Glomerular endothelial cell (primary cell): ENCODE results near the gene HOXA13. TPM values are rescaled to one million over a fixed set of nuclear protein-coding genes. Genes with fewer than 3 reads are reported as not detected.

ENCODE experiments used
- DNase-seq: peaks from one replicate; pipeline ENCODE4 v3.0.0-alpha.2; 2011; ENCODE audit warnings: low read depth, low spot score; ENCODE audit errors: extremely low read depth
- total RNA-seq: library from RNA; depleted of rRNA; stranded (reverse); fragments of >200 nt; gene quantifications from 2 replicates; pipeline ENCODE4 v1.2.3, GENCODE V29; 2015

HOXA13 gene
- total RNA-seq, 1 donor from 2014 or later = not detected

DNA sequence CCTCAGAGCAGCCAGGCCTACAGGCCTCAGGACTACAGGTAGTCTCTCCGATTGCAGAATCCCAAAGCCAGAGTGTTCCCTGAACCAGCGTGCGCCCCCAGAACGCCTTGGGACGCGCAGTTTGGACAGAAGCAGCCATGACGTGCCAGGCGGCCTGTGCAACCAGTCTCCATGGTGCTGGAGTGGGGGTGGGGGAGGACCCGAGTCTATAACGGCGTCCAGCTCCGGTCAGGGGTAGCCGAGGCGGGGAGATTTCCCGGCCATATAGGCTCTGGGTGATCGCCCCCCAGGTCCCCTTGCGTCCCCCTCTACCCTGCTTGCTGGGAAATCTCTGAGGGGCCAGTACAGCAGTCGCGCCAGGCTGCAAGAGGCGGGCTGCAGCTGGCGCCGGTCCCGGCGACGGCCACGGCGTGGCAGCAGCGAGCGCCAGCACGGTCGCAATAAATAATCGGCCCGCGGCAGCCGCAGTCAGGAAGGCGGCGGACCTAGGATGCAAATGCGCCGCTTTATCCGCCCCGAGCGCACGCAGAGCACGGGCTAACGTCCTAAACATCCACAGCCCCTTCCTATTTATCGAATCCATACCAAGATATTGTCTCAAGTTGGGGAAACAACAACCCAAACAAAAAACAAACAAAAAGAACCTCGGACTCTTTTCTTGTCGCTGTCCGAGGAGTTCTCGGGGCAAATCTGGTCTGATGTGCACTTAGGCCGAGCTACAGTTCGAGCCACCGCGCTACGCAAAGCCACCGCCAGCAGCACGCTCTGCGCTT is 49.1 kb downstream of the HOXA13 start:
- no peak for DNase-seq

DNA sequence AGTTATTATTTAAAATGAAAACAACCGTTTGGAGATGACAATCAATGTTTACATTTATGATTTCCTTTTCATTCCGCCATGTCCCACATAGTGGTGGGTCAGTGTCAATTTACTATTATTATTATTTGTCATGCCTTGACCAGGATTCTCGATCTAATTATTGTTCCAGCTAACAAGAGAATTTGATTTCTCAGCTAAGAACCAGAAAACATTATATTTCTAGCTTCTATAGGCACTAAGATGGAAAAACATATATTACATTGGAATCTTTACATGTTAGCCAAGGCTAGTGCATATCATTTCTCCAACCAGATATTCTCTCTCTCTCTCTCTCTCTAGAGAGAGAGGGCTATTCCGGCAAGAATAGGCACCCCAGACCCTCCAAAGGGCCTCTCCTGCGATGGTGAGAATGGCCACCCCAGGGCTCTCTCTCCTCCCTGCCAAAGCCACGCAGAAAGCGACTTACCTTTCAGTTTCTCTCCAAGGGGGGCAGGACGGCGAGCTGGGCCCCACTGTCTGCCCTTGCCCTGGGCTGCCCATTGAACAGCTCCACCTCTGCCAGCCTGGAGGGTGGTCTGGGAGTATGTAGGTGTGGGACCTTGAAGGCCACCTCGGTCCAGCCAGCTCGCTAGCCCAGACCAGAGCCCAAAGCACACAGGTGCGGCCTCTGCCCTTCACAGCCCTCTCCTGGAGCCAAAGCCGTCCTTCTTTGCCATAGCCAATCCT is 49.9 kb downstream of the HOXA13 start:
- DNase-seq = no peak

DNA sequence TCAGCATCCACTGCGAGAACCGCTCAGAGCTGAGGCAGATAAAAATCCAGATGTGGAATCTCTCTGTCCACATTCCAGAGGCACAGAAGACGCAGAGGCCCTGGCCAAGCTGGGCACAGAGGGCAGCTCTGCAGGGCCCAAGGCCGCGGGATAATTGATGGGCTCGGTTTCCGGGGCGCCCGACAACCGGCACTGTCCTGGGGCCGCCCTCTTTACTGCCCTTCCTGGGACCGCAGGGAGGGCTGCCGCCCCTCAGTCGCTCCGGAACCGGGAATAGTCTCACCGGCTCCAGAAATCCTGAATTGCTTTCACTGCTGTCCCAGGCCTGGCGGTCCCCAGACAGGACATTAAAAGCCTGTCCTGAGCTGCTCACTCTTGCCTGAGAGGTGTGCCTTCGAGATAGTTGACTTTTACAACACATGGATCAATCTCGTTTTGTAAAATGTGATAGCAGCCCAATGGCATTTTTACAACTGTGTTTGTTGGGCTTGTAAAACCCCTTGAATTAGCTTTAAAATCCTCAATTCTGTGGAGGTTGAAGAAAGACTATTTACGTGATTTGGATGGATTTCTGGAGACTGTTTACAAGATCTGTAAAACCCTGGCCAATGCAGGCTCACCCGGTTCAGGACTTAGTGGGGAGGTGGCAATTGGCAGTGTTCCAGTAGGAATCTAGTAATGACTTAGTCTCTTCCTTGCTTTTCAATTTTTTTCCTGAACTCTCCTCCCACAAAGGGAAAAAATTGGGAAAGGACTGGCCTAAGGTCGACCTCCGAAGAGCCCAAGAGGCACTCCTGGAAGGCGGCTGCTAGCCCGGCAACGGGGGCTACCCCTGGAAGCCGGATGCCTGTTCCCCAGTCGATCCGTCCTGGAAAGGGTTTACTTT is 50.9 kb downstream of the HOXA13 start:
- DNase-seq = no peak

DNA sequence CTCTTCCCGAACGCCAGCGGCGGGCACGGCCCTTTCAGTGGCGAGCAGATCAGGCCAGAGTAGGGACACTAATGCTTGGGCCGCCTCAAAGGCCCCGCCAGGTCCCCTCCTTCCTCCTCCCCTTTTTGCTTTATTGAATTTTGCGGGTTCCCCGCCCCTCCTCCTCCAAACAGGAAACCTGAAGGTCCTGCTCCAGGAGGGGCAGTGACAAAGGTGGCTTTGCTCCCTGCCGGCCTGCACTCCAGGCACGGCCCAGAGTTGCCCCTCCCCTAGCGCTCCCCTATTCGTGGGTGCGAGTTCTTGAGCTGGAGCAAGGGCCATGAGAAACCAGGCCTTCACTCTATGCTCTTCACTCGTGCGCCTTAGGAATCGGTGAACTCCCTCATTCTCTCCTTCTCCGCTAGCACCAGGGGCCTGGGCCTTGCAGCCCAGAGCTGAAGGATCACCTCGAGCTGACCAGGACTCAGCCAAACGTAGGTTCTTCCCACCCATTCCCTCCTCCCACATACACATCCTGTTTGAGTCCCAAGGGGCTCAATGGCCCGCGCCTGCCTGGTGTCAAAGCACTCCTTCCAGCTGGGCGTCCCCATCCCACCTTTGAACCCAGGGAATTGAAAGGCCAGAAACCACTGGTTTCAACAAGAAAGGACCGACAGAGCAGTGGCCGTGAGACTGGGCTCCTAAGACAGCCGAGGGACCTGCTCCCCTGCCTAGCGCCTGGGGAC is 51.7 kb downstream of the HOXA13 start:
- no peak for DNase-seq

DNA sequence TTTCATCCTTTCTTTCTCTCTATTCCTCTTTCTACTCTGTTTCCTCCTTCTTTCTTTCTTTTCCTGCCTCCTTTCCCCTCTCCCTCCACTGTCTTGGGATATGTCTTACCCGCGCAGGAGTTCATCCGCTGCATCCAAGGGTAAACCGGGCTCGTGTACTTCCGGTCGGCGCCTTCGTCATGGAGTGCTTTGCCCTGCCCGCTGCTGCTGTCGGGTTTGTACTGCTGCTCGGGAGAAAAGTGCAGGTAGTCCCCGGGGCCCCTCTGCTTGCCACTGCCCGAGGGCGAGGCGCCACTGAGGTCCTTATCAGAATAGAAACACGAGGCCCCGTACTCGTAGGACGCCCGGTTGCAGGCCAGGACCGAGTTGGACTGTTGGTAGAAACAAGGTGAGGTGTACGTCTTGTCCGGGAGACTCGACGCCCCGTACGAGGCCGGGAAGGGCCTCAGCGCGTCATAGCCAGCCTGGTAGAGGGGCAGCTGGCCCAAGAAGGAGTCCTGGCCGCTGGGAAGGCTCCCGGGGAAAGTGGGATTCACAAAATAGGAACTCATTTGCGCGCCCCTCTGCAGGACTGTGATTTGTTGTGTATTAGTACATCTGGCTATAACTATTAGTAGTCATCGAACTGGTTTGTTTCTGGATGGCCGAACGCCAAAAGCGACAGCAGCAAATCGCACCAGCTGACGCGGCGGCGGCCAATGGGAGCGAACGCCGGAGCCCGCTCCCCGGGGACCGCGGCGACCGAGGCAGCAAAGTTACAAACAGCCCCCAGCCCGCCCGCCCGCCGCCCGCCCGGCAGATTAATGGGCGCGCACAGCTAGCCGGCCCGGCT is 52.5 kb downstream of the HOXA13 start, which contains the start of gene HOXA6:
Gene HOXA6 (minus strand): TSS at position 576 of the 832 bp plus-strand sequence. CDS start 25 bp downstream, at position 551.
- no peak for DNase-seq

DNA sequence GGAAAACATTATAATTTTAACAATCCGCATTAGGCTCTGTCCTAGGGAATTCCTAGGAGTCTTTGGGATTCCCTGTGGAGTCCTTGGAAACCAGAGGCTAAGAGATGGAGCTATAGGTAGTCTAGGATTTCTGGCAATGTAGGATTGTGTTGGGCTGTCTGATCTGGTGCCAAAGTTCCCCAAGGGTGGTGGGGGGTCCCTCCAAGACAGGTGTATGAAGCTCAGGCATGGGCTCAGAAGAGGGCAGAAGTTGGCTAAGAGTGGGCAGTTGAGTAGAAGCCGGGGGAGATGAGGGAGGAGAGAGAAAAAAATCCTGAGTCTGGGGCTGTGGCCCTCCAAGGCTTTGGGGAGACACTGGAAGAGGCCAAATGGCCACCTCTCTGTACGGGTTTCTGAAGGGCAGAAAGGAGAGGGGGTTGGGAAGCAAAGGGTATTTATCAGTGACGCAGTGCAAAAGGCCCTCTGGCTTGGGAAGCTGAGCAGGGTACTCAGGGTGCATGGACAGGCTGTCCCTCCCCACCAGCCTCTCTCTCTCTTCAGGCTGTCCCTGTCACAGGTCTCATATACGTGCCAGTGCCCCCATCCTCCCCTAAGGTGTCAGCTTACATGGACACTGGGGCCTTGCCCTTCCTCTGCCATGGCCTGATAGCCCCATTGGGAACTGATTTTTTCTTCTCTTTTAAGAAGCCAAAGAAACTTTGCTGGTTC is 53.2 kb downstream of the HOXA13 start:
- no peak for DNase-seq

DNA sequence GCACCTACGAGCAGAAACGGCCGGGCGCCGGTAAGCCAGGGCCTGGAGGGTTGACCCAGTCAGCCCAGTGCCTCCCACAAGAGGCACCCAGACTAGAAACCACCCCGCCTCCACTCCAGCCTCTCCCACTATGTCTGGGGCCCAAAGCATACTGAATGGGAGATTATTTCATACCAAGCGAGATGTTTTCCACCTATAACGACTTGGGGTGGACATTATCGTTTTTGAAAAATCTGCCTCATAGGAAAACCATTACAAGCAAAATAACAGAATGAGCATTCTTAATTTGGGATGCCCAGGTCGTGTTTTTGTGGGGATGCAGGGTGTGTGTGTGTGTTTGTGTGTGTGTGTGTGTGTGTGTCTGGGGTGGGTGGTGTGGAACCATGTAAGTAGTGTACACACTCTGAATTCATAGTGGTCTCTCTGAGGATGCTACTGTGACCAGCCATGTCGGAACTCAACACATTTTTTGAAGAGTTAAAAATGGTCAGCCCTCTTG is 53.9 kb downstream of the HOXA13 start:
- no peak for DNase-seq

DNA sequence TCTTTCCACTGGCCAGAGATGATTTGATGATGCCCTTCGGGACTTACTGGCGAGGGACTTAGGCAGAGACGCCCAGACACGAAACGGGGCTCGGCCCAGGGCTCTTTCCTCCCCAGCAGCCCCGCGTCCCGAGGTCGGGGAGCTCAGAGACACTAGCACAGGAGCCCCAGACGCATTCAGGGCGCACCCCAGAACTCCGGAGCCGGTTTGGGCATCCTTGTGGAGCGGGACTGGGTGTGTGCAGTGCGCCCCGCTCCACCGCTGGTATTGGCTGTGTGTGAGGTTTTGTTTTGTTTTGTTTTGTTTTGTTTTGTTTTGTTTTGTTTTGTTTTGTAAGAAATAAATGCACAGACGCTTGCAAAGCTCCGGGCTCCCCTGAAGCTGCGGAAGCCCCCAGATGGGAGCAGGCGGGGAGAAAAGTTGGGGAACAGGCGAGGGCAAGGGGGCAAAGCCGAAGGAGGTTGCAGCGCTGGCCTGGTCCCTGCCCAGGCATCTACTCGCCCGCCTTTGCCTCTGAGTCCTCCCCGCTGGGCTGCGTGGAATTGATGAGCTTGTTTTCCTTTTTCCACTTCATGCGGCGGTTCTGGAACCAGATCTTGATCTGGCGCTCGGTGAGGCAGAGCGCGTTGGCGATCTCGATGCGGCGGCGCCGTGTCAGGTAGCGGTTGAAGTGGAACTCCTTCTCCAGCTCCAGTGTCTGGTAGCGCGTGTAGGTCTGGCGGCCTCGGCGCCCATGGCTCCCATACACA is 54.6 kb downstream of the HOXA13 start:
- DNase-seq = no peak

DNA sequence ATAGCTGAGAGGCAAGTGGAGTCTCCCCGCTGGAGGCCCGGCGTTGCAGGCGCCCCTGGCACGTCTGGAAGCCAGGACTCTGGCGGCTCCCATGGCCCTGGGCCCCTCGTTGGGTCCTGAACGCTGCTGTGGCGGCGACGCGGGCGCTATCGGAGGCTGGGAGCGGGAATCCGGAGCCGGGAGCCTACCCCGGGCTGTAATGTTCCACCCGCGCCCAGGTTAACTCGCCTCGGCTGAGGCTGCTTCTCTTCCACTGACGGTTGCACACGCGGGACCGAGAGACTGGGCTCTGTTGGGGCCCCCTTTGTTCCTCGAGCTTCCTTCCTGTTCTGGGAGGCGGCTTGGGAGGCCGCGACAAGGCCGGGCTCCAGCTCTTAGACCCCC is 55.1 kb downstream of the HOXA13 start:
- no peak for DNase-seq

Other genes starting within 250 kb of the HOXA13 start
- 2.5 and 5.5 TPM in 2 replicates for gene HOXA1, start 104.1 kb downstream of the HOXA13 start, total RNA-seq
- gene HOXA2, start 97.4 kb downstream of the HOXA13 start, total RNA-seq = 0.24 and 0.82 TPM in 2 replicates
- 3.8 and 6.8 TPM in 2 replicates for gene HOXA4, start 69.3 kb downstream of the HOXA13 start, total RNA-seq
- 23.5 and 34.5 TPM in 2 replicates for gene HOXA5, start 56.4 kb downstream of the HOXA13 start, total RNA-seq
- 0.19 and 3.9 TPM in 2 replicates for gene HOXA6, start 52.3 kb downstream of the HOXA13 start, total RNA-seq
- 5.5 and 6.1 TPM in 2 replicates for gene HOXA3, start 47.5 kb downstream of the HOXA13 start, total RNA-seq
- gene HOXA7, start 43.4 kb downstream of the HOXA13 start, total RNA-seq = 12.5 and 17.7 TPM in 2 replicates
- gene HOXA9, start 34.6 kb downstream of the HOXA13 start, total RNA-seq = 14.8 and 36.1 TPM in 2 replicates
- 8.1 and 10.3 TPM in 2 replicates for gene HOXA10, start 25.8 kb downstream of the HOXA13 start, total RNA-seq
- 2.0 and 5.0 TPM in 2 replicates for gene HOXA11, start 14.9 kb downstream of the HOXA13 start, total RNA-seq
- gene EVX1, start 42.7 kb upstream of the HOXA13 start, total RNA-seq = not detected in 2 replicates